Body of pancreas (tissue), 4 donors: ENCODE results near the gene RPLP2. TPM values are rescaled to one million over a fixed set of nuclear protein-coding genes. Genes with fewer than 3 reads are reported as not detected.

Source experiments
- ATAC-seq: fragments of 150-250 bp; one replicate; pipeline ENCODE4 v1.9.1; 2016
- DNase-seq, 4 donors: peaks; one replicate each; pipeline ENCODE4 v3.0.0-alpha.2; 2019
- H3K27ac ChIP-seq, 4 donors: fragments of 200-600 bp; sonication (generic); 1 replicate in 3 of 4; 2 replicates in 1 of 4; pipeline versions ENCODE4 v1.5.1 to v1.6.1; 2016 to 2019; ENCODE audit warnings: mild to moderate bottlenecking in 1 of 4, mixed read lengths in 1 of 4, moderate library complexity in 1 of 4
- H3K27me3 ChIP-seq, 2 donors: fragments of 200-600 bp; sonication (generic); one replicate each; pipeline ENCODE4 v1.6.0; 2016; ENCODE audit warnings: mild to moderate bottlenecking in 1 of 2
- H3K36me3 ChIP-seq, 2 donors: fragments of 200-600 bp; sonication (generic); replicated peaks in 1 of 2; 2 replicates each; pipeline ENCODE4 v1.5.1; 2016; ENCODE audit warnings: low read depth in 2 of 2; ENCODE audit not compliant: insufficient read depth in 1 of 2
- H3K4me1 ChIP-seq: fragments of 200-600 bp; sonication (generic); one replicate; pipeline ENCODE4 v1.6.0; 2016
- H3K4me3 ChIP-seq, 2 donors: fragments of 200-600 bp; sonication (generic); 1 replicate in 1 of 2; 2 replicates in 1 of 2; pipeline ENCODE4 v1.5.1; 2016 to 2019
- H3K9me3 ChIP-seq, 3 donors: fragments of 200-600 bp; sonication (generic); 1 replicate in 2 of 3; 2 replicates in 1 of 3; pipeline ENCODE4 v1.5.1; 2016
- POLR2A ChIP-seq, 3 donors: fragments of 450-650 bp; IDR thresholded peaks; one replicate each; pipeline ENCODE4 v1.6.1; 2016; ENCODE audit warnings: antibody characterized with exemption in 3 of 3, mild to moderate bottlenecking in 2 of 3
- WGBS, 2 donors: methylation state at CpG; one replicate each; pipeline ENCODE4 v1.1.5; 2017; 5-methylcytosine and 5-hydroxymethylcytosine counted together
- intact Hi-C: fragments of 100-400 bp; cut with DNase I; formaldehyde crosslinking; loops from one replicate; pipeline ENCODE4 v1.15.1; 2023
- total RNA-seq, 2 donors: library from RNA; depleted of rRNA; stranded (reverse); fragments of >200 nt; gene quantifications; one replicate each; pipeline ENCODE4 v1.1.0, GENCODE V29; 2016
- TF ChIP-seq, protein P1 (sequence below), 7 experiments: fragments of 450-650 bp in 4 of 7; fragments of 200-600 bp in 3 of 7; sonication (generic) in 3 of 7; IDR thresholded peaks; one replicate each; pipeline ENCODE4 v1.5.1; 2016 to 2019; ENCODE audit warnings: antibody characterized with exemption in 7 of 7

Gene RPLP2
- total RNA-seq, 2 donors from 2014 or later = 395 to 402 TPM

DNA sequence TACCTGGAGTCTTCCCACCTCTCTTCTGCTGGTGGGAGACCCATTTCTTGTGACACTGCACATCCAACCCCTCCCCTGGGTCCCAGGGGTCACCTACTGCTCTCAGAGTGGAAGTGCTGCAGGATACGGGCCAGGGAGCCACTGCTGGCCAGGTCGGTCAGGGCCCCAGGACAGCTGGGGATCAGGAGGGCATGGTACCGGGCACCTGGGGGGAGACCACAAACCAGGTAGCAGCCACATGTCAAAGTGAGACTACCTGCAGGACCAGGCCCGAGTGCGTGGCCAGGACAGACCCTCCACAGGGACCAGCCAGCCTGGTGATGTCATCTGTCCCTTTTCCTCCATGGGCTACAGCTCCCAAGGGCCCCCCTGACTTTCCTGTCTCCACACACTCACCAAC lies 36.3 kb upstream of the RPLP2 start:
- ATAC-seq = no peak
- H3K27me3 ChIP-seq = no peaks in the 10 kb centered on the region
- intact Hi-C loops = no loop called here
- no peaks in the 10 kb centered on the region for H3K9me3 ChIP-seq
- H3K36me3 ChIP-seq = peaks cover 0 to 10% of the 10 kb centered on the region in 2 donors
- H3K4me3 ChIP-seq = no peak overlapping the region
- H3K27ac ChIP-seq = no peak overlapping the region
- 84 to 100% methylated on average over 2 to 5 of the region's 5 CpGs for WGBS, 2 donors
- no peak for DNase-seq
- TF ChIP-seq, protein P1, sequence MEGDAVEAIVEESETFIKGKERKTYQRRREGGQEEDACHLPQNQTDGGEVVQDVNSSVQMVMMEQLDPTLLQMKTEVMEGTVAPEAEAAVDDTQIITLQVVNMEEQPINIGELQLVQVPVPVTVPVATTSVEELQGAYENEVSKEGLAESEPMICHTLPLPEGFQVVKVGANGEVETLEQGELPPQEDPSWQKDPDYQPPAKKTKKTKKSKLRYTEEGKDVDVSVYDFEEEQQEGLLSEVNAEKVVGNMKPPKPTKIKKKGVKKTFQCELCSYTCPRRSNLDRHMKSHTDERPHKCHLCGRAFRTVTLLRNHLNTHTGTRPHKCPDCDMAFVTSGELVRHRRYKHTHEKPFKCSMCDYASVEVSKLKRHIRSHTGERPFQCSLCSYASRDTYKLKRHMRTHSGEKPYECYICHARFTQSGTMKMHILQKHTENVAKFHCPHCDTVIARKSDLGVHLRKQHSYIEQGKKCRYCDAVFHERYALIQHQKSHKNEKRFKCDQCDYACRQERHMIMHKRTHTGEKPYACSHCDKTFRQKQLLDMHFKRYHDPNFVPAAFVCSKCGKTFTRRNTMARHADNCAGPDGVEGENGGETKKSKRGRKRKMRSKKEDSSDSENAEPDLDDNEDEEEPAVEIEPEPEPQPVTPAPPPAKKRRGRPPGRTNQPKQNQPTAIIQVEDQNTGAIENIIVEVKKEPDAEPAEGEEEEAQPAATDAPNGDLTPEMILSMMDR (IDR thresholded peaks at IDR 0.05) = no peak
- TF ChIP-seq POLR2A (IDR thresholded peaks at IDR 0.05) = no peak
- H3K4me1 ChIP-seq = peaks cover 29% of the 10 kb centered on the region

DNA sequence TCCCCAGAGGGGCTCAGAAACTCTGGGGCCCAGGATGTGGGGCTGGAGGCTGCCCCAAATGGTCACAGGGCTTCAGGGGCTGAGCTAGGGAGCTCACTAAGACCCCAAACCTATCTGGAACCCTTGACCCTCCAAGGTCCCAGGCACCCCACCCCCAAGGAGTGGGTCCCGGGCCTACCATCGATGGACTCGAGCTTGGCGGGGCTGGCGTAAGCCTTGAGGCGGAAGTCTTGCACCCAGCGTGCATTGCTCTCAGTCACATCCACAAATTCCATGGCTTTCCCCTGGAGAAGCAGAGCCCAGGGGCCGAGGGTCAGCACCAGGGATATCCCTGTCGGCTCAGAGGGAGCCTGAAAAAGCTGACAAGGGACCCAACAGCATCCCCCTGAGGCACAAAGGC lies 35.9 kb upstream of the RPLP2 start:
- 88 to 94% methylated on average over 3 to 9 of the region's 9 CpGs for WGBS, 2 donors
- intact Hi-C loops = no loop called here

GRCh38 chr11:774873-775592 lies 34.7 kb upstream of the RPLP2 start:
- DNase-seq = peak in 1 of 4 donors; percentile 15
- no peak overlapping the region for H3K4me3 ChIP-seq
- no peak overlapping the region for H3K27ac ChIP-seq
- intact Hi-C loops = no loop called here
- H3K9me3 ChIP-seq = no peaks in the 10 kb centered on the region
- peaks cover 35% of the 10 kb centered on the region for H3K4me1 ChIP-seq
- ATAC-seq = no peak
- TF ChIP-seq, protein P1 (IDR thresholded peaks at IDR 0.05) = no peak
- TF ChIP-seq POLR2A (IDR thresholded peaks at IDR 0.05) = no peak
- no peaks in the 10 kb centered on the region for H3K27me3 ChIP-seq
- 70 to 74% methylated on average over 12 to 20 of the region's 20 CpGs for WGBS, 2 donors
- peaks cover 0 to 10% of the 10 kb centered on the region in 2 donors for H3K36me3 ChIP-seq

More for the DNA sequence above, 35.9 kb upstream of the RPLP2 start:
- DNase-seq (no peak), ATAC-seq (no peak)
- Histone ChIP-seq H3K4me1 (peaks cover 33% of the 10 kb centered on the region), H3K36me3 (peaks cover 0 to 10% of the 10 kb centered on the region in 2 donors), H3K27me3 (no peaks in the 10 kb centered on the region), H3K9me3 (no peaks in the 10 kb centered on the region), H3K4me3 (no peak overlapping the region), H3K27ac (no peak overlapping the region)
- TF ChIP-seq, protein P1 (IDR thresholded peaks at IDR 0.05) = no peak
- TF ChIP-seq POLR2A (IDR thresholded peaks at IDR 0.05) = no peak

- Histone ChIP-seq H3K9me3 (no peaks in the 10 kb centered on the region), H3K36me3 (peaks cover 0 to 5% of the 10 kb centered on the region in 2 donors), H3K4me1 (peaks cover 35% of the 10 kb centered on the region), H3K4me3 (no peak overlapping the region), H3K27ac (peak overlapping the region in 1 of 4 donors; percentile 70), H3K27me3 (no peaks in the 10 kb centered on the region)
- DNase-seq (no peak), ATAC-seq (no peak)
- TF ChIP-seq, protein P1 (IDR thresholded peaks at IDR 0.05) = no peak
- TF ChIP-seq POLR2A (IDR thresholded peaks at IDR 0.05) = no peak
- WGBS, 2 donors = 36 to 58% methylated on average over 5 to 11 of the region's 11 CpGs
- intact Hi-C loops = no loop called here
Measured at GRCh38 chr11:776263-776560, 33.6 kb upstream of the RPLP2 start.
